ENCODE results near the gene TOM1. TPM values are rescaled to one million over a fixed set of nuclear protein-coding genes. Genes with fewer than 3 reads are reported as not detected.
"Not testable (repeated sequence)": the region's sequence is repeated elsewhere in the genome, so short reads cannot be mapped to it uniquely, and the experiment has no call there.

The TOM1 gene
- total and polyA plus RNA-seq, 2 of the 13 experiments (the other 11 are each of a cell fraction or from before 2014, with no cell fraction given): 30.8 to 87.3 TPM

GRCh38 chr22:35364230-35364629 lies 64.5 kb downstream of the TOM1 start (continued):
- peak; percentile 63; the same call in 1 of the 2 replicates for TF ChIP-seq HOMEZ (CRISPR knock-in tag; IDR thresholded peaks at IDR 0.05; ENCODE audit: low read depth)
- peak; percentile 84 for TF ChIP-seq RXRB (CRISPR knock-in tag; IDR thresholded peaks at IDR 0.05; ENCODE audit: borderline replicate concordance)
- peak; percentile 57 for TF ChIP-seq KAT8 (CRISPR knock-in tag; IDR thresholded peaks at IDR 0.05)
- peak; percentile 68 for TF ChIP-seq ZNF121 (CRISPR knock-in tag; IDR thresholded peaks at IDR 0.05)
- TF ChIP-seq EP300 (IDR thresholded peaks at IDR 0.05; ENCODE audit: low read depth in 2 of 2, low read length in 2 of 2): peak in 1 of 2 experiments; percentile 61; a peak in 1 of 4 replicates
- not testable (repeated sequence) for TF ChIP-seq EP300 (CRISPR knock-in tag; IDR thresholded peaks at IDR 0.05; ENCODE audit: borderline replicate concordance); CREB1 (CRISPR knock-in tag; IDR thresholded peaks at IDR 0.05)
- TF ChIP-seq, protein P1, sequence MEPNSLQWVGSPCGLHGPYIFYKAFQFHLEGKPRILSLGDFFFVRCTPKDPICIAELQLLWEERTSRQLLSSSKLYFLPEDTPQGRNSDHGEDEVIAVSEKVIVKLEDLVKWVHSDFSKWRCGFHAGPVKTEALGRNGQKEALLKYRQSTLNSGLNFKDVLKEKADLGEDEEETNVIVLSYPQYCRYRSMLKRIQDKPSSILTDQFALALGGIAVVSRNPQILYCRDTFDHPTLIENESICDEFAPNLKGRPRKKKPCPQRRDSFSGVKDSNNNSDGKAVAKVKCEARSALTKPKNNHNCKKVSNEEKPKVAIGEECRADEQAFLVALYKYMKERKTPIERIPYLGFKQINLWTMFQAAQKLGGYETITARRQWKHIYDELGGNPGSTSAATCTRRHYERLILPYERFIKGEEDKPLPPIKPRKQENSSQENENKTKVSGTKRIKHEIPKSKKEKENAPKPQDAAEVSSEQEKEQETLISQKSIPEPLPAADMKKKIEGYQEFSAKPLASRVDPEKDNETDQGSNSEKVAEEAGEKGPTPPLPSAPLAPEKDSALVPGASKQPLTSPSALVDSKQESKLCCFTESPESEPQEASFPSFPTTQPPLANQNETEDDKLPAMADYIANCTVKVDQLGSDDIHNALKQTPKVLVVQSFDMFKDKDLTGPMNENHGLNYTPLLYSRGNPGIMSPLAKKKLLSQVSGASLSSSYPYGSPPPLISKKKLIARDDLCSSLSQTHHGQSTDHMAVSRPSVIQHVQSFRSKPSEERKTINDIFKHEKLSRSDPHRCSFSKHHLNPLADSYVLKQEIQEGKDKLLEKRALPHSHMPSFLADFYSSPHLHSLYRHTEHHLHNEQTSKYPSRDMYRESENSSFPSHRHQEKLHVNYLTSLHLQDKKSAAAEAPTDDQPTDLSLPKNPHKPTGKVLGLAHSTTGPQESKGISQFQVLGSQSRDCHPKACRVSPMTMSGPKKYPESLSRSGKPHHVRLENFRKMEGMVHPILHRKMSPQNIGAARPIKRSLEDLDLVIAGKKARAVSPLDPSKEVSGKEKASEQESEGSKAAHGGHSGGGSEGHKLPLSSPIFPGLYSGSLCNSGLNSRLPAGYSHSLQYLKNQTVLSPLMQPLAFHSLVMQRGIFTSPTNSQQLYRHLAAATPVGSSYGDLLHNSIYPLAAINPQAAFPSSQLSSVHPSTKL (CRISPR knock-in tag; IDR thresholded peaks at IDR 0.05): peak; percentile 94
- TF ChIP-seq CREB1 (IDR thresholded peaks at IDR 0.05): peak; percentile 47; the same call in 1 of the 2 replicates
- peak; percentile 66 for TF ChIP-seq IRF2 (CRISPR knock-in tag; IDR thresholded peaks at IDR 0.05)
- TF ChIP-seq, protein P2, sequence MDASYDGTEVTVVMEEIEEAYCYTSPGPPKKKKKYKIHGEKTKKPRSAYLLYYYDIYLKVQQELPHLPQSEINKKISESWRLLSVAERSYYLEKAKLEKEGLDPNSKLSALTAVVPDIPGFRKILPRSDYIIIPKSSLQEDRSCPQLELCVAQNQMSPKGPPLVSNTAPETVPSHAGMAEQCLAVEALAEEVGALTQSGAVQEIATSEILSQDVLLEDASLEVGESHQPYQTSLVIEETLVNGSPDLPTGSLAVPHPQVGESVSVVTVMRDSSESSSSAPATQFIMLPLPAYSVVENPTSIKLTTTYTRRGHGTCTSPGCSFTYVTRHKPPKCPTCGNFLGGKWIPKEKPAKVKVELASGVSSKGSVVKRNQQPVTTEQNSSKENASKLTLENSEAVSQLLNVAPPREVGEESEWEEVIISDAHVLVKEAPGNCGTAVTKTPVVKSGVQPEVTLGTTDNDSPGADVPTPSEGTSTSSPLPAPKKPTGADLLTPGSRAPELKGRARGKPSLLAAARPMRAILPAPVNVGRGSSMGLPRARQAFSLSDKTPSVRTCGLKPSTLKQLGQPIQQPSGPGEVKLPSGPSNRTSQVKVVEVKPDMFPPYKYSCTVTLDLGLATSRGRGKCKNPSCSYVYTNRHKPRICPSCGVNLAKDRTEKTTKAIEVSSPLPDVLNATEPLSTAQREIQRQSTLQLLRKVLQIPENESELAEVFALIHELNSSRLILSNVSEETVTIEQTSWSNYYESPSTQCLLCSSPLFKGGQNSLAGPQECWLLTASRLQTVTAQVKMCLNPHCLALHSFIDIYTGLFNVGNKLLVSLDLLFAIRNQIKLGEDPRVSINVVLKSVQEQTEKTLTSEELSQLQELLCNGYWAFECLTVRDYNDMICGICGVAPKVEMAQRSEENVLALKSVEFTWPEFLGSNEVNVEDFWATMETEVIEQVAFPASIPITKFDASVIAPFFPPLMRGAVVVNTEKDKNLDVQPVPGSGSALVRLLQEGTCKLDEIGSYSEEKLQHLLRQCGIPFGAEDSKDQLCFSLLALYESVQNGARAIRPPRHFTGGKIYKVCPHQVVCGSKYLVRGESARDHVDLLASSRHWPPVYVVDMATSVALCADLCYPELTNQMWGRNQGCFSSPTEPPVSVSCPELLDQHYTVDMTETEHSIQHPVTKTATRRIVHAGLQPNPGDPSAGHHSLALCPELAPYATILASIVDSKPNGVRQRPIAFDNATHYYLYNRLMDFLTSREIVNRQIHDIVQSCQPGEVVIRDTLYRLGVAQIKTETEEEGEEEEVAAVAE (CRISPR knock-in tag; IDR thresholded peaks at IDR 0.05; ENCODE audit: borderline replicate concordance): 0 out of 2 replicates have a peak, but pooled peaks have one; percentile 25
- TF ChIP-seq ZNF770 (CRISPR knock-in tag; IDR thresholded peaks at IDR 0.05): peak; percentile 60
- TF ChIP-seq MEF2D (CRISPR knock-in tag; IDR thresholded peaks at IDR 0.05): peak; percentile 55; the same call in 1 of the 2 replicates
- peak; percentile 74; the same call in 1 of the 2 replicates for TF ChIP-seq FOSL1 (CRISPR knock-in tag; IDR thresholded peaks at IDR 0.05; ENCODE audit: borderline replicate concordance)
- peak; percentile 62; the same call in 1 of the 2 replicates for TF ChIP-seq FOXP1 (IDR thresholded peaks at IDR 0.05)
- peak; percentile 96 for TF ChIP-seq FOXP1 (CRISPR knock-in tag; IDR thresholded peaks at IDR 0.05)
- TF ChIP-seq SKI (IDR thresholded peaks at IDR 0.05; ENCODE audit: partially characterized antibody): peak; percentile 86
- peak; percentile 72 for TF ChIP-seq BCL6 (CRISPR knock-in tag; IDR thresholded peaks at IDR 0.05)
- TF ChIP-seq ETV5 (CRISPR knock-in tag; IDR thresholded peaks at IDR 0.05; ENCODE audit: borderline replicate concordance): peak; percentile 35; the same call in 1 of the 2 replicates
- peak in 1 of 2 experiments; percentile 70; a peak in 2 of 4 replicates for TF ChIP-seq KLF16 (CRISPR knock-in tag; IDR thresholded peaks at IDR 0.05)
